NCI-H1048 (cell line): ENCODE results near the gene POU2F2.

Source experiments
- DNase-seq: peaks from one replicate; lab custom pipeline; 2025; lab: John Stamatoyannopoulos, UW

POU2F2 gene

GRCh38 chr19:42132030-42132628, at the start of gene POU2F2:
Gene POU2F2, minus strand, starts transcription at chr19:42132446. Its CDS starts 35 bp downstream, at chr19:42132411.
- no peak for DNase-seq

GRCh38 chr19:42178791-42179674, 46.8 kb upstream of the POU2F2 start:
- DNase-seq = no peak

DNA sequence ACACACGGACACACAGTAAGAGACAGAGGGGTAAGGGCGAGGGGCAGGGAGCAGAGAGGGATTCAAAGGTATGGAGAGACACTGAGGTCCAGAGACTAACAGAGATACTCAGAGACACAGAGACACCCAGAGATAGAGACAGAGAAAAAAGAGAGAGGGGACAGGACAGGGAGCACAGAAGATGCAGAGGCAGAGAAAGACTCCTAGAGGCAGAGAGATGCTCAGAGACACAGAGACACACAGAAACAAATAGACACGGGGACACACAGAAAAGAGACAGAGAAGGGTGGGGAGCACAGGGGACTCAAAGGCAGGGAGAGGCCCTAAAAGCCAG, 45.4 kb upstream of the POU2F2 start:
- DNase-seq = no peak

GRCh38 chr19:42176990-42177685, 44.9 kb upstream of the POU2F2 start:
- DNase-seq = no peak

- DNase-seq = peak; percentile 77
Measured at GRCh38 chr19:42176649-42176989, 44.4 kb upstream of the POU2F2 start.

DNA sequence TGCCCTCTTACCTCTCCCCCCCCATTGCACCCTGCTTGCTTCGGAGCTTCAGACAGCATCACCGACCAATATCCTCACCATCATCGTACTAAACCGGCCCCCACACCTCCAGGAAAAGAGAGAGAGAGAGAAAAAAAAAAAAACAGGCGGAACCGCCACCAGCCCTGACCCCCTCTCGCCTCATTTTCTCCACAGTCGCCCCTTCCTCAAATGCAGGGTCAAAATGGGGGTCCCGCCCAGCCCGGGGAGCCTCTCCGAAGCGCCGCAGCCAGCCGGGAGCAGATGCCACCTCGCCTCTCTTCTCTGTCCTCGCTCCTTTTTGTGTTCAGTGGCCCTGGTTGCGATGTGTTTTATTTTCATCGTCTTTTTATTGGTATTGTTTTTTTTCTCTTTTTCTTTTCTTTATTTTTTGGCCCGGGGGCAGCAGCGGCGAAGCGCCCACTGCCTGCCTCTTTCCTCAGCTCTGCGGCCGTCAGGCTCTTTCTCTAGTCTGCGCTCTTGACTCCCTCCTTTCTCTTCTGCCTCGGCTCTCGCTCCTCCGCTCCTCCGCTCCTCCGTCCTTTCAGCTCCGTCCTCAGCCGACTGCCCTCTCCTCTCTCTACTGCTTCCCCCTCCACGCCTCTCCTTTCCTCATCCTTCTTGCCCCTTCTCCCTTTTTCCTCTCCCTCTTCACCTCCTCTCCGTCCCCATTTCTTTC, 43.9 kb upstream of the POU2F2 start:
- no peak for DNase-seq

DNA sequence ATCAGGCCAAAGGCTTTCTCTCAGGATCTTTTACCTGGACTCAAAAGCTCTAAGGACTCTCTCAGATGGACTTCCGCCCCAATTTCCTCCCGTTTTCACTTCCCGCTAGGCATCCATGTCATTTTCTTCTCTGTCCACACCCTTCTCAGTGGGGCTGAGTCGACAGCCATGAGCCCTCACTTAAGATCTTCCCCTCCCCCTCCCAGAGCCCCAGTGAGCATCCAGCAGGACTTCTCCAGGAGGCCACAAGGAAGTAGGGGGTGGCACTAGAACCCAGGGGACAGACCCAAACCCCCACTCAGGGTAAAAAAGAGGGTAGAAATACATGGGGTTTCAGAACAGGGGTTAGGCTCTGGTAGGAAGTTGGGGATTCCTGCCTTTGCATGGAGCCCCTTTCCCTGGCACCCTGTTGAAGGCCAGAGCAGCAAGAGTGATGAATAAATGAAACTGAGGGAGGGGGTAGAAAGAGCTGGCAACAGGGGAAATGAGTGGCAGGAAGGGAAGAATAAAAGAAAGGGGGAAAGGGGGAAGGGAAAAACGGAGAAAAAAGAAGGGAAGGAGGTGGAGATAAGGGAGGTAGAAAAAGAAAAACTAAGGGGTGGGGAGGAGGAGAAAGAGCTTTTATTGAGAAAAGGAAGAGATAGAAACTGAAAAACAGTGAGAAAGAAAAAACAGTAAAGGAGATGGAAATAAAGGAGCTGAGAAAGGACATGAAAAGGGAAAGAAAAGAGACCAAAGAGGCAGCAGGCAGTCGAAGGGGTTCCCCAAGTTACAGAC, 42.9 kb upstream of the POU2F2 start:
- DNase-seq = no peak

DNA sequence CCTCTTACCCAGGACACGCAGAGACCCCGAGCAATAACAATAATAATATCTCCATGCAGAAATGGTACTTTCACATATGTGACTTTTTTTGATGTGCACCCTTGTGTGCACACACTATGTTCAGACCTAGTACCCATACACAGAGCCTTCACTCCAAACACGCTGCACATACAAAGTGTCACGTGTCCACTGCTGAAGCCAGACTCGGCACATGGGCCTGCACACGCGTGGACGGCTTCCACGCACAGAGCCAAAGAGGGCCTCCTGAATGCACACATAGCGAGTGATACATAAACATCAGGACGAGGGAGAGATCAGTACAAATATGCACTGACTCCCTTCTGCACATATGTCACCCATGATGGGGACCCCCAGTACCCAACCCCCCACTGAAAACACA, 41.9 kb upstream of the POU2F2 start:
- DNase-seq = no peak

DNA sequence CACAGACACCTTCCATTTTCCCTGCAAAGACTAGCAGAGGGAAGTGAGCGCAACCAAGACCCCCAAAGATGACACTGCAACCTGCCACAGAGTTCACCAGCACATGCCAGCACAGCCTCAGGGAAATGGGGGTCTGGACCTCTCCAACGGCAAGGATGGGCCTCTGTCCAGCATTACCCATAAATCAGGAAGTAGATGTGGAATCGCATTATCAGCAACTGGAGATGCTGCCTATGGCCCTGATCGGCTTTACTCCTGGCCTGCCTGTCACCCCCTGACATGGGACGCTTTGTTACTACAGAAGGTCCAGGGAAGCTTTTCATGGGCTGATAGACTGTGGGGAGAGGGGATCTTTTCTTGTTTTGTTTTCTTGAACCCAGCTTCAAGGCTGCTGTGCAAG, 41.4 kb upstream of the POU2F2 start:
- DNase-seq = no peak

GRCh38 chr19:42172261-42172660, 40.0 kb upstream of the POU2F2 start:
- no peak for DNase-seq

- DNase-seq = no peak
Measured at GRCh38 chr19:42170715-42171114, 38.5 kb upstream of the POU2F2 start.

GRCh38 chr19:42169486-42170413, 37.5 kb upstream of the POU2F2 start:
- DNase-seq = no peak

- no peak for DNase-seq
Measured at GRCh38 chr19:42168206-42168605, 36.0 kb upstream of the POU2F2 start.

DNA sequence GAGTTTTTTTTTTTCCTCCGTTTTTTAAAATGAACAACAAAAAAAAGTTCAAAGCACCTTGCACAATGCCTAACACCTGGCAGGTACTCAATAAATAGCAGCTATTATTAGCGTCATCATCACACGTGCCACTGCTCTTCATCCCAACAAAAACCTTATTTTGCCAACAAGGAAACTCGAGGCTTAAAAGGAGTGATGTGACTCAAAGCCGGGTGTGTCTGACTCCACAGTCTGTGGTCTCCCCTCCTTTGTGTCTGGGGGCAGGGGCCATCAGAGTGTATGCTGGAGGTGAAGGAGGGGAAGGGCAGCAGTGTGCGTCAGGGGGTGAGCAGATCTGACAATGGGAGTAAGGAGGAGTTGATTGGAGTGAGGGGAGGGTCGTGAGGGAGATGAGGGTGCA, 34.1 kb upstream of the POU2F2 start:
- DNase-seq = no peak

DNA sequence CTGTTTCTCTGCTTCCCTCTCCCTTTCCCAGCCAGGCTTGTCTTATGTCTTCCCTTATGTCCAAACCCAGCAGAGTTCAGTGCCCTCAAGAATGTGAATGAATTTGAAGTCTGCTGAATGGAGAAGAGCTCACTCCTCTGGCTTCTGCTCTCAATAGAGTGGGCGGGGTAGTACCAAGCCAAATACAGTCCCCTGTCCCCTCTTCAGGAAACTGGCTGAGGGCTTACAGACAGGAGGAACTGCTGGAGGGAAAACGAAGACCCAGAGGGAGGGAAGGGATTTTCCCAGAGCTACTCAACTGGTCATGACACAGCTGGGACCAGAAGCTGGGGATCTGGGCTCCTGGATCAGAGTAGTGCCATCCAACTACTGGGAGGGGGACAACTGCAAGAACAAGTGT, 32.9 kb upstream of the POU2F2 start:
- DNase-seq = no peak

DNA sequence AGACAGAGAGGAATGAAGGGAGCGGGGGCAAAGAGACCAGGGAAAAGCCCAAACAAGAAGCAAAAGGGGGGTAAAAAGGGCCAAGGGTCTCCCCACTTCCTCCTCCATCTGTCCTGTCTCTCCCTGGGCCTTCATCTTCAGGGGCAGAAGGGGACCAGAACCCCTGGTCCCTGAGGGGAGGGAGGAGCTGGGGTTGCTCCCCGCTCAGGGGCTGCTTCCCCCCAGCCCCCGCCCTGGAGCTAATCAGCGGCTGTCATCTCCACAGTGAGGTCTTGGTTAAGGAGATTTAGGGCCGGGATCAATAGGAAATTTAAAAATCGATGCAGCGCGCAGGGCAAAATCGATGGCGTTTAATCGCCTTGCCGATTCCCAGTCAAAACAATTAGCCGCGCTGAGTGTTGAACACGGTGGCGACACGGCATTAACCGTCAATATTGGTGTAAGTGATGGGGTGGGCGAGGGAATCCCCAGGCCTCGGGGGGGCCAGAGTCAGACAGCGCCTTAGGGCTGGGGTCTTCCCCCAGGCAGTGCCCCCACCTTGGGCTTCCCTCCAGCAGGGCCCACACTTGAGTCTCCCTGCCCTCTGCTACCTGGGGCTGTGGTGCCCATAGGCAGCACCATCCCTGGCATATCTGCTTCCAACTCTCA, 29.5 kb upstream of the POU2F2 start:
- DNase-seq = no peak

DNA sequence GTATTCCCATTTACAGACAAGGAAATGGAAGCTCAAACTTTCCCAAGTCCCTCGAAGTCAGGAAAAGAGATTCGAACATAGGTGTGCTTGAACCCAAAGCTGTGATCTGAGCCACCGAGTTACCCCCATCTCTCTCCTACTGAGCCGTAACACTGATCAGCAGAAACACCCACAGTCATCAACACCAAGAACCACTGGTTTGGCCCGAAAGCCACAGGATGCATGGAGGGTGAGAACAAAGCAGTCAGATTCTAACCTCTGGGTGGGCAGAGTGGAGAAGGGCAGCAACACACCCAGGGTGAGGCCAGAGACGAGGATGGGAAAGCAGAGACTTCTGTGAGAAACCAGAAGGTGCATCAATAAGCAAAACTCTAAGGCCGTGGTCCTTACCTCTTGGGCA, 27.7 kb upstream of the POU2F2 start:
- DNase-seq = no peak

DNA sequence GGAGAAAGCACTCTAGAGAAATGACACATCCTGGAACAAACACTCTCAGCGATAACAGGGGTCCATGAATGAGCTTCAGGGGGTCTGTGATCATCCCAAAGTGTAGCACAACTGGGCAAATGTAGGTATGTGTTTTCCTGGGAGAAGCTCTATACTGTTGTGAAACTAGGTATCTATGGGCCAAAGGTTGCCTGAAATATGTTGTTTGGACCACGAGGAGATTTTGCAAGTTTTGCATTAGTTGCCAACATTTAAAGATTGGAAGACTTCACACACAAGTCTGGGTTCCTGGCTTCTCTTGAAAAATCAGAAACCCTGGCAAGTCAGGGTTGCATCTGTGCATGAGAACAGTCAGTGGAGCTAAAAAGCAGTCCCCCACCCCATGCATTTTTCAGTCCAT, 26.7 kb upstream of the POU2F2 start:
- DNase-seq = no peak

DNA sequence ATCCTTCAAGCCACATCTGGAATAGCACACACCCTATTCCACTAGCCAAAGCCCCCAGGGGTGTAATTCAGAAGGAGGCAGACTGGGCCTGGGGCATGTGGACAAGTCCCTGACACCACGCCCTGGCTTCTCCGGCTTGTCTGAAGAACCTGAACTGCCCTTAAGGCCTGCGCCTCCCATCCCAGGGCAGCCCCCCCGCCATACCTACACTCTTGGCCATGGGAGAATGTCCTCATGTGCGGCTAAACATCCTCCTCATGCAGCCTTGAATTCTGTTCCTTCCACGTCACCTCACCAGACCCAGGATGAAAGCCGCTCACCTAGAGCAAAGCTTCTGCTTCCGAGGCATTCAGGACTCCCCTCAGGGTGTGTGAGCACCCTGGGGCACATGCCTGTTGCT, 24.3 kb upstream of the POU2F2 start:
- DNase-seq = no peak

GRCh38 chr19:42155796-42156195, 23.6 kb upstream of the POU2F2 start:
- no peak for DNase-seq
